ENCODE results near the gene CEP76. TPM values are rescaled to one million over a fixed set of nuclear protein-coding genes. Genes with fewer than 3 reads are reported as not detected.

The CEP76 gene
- polyA plus RNA-seq, 3 donors, result 2.7 to 3.4 (median 3.0) TPM

DNA sequence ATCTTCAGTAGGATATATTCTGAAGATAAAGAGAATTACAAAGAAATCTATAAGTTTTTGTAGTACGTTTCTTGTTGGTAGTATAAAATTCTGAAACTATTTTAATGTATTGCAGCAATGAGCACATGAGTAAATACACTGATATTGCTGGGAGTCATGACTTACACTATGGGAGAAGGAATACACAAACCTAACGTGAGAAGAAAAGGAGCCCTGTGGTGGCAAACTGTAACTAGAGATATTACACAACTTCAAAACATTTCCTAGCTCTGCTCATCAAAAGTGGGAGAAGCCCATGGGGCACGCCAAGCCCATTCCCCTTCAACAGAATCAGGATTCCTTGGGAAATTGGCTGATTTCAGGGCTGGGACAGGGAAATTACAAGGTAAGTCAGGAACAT is 65.1 kb downstream of the CEP76 start:
- no peak overlapping the region for H3K4me3 Mint-ChIP-seq
- Histone ChIP-seq H2AFZ (ENCODE audit: insufficient read depth, low read depth, low read length, poor library complexity, severe bottlenecking) (no peak overlapping the region), H3K27me3 (ENCODE audit: control insufficient read depth in 2 of 2, insufficient read depth in 2 of 2, low read length in 2 of 2) (no peaks in the 10 kb centered on the region), H3K27ac (ENCODE audit: low read depth in 1 of 2, low read length in 2 of 2) (no peak overlapping the region), H3K9ac (ENCODE audit: insufficient read depth, low read length, poor library complexity, severe bottlenecking) (no peak overlapping the region), H3K4me3 (replicated peaks in 1 of 3; ENCODE audit: low read depth in 2 of 3, low read length in 3 of 3) (no peak overlapping the region), H3K9me3 (replicated peaks in 1 of 2; ENCODE audit: control insufficient read depth in 1 of 2, insufficient read depth in 1 of 2, low read length in 2 of 2) (no peaks in the 10 kb centered on the region), H3K4me1 (ENCODE audit: control insufficient read depth in 1 of 2, insufficient read depth in 2 of 2, low read length in 2 of 2) (no peaks in the 10 kb centered on the region), H4K20me1 (ENCODE audit: insufficient read depth, low read length) (no peaks in the 10 kb centered on the region), H3K79me2 (ENCODE audit: insufficient read depth, low read length) (no peaks in the 10 kb centered on the region), H3K36me3 (replicated peaks in 1 of 2; ENCODE audit: control insufficient read depth in 1 of 2, insufficient read depth in 2 of 2, low read length in 2 of 2) (no peaks in the 10 kb centered on the region), H3K4me2 (replicated peaks; ENCODE audit: extremely low read depth, low read length, poor library complexity, severe bottlenecking) (no peak overlapping the region)
- WGBS (ENCODE audit: insufficient coverage), result 40% methylated on average over 1 of the region's 3 CpGs
- intact Hi-C loops (cut with micrococcal nuclease), result no loop called here
- H3K36me3 Mint-ChIP-seq, result peaks cover 0 to 2% of the 10 kb centered on the region in 2 donors
- no peaks in the 10 kb centered on the region for H3K27me3 Mint-ChIP-seq (ENCODE audit: low read depth in 3 of 3)
- peaks cover 0 to 2% (median 0%) of the 10 kb centered on the region in 7 donors for H3K9me3 Mint-ChIP-seq
- peak overlapping the region in 1 of 7 donors; percentile 13 for H3K27ac Mint-ChIP-seq
- TF ChIP-seq, protein P1, sequence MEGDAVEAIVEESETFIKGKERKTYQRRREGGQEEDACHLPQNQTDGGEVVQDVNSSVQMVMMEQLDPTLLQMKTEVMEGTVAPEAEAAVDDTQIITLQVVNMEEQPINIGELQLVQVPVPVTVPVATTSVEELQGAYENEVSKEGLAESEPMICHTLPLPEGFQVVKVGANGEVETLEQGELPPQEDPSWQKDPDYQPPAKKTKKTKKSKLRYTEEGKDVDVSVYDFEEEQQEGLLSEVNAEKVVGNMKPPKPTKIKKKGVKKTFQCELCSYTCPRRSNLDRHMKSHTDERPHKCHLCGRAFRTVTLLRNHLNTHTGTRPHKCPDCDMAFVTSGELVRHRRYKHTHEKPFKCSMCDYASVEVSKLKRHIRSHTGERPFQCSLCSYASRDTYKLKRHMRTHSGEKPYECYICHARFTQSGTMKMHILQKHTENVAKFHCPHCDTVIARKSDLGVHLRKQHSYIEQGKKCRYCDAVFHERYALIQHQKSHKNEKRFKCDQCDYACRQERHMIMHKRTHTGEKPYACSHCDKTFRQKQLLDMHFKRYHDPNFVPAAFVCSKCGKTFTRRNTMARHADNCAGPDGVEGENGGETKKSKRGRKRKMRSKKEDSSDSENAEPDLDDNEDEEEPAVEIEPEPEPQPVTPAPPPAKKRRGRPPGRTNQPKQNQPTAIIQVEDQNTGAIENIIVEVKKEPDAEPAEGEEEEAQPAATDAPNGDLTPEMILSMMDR (IDR thresholded peaks at IDR 0.05), result no peak
- DNase-seq, result no peak
- no peaks in the 10 kb centered on the region for H3K4me1 Mint-ChIP-seq

GRCh38 chr18:12631831-12632477 is 70.6 kb downstream of the CEP76 start:
- Histone ChIP-seq H4K20me1 (ENCODE audit: insufficient read depth, low read length) (no peaks in the 10 kb centered on the region), H3K9ac (ENCODE audit: insufficient read depth, low read length, poor library complexity, severe bottlenecking) (no peak overlapping the region), H3K4me1 (ENCODE audit: control insufficient read depth in 1 of 2, insufficient read depth in 2 of 2, low read length in 2 of 2) (no peaks in the 10 kb centered on the region), H3K79me2 (ENCODE audit: insufficient read depth, low read length) (no peaks in the 10 kb centered on the region), H3K4me3 (replicated peaks in 1 of 3; ENCODE audit: low read depth in 2 of 3, low read length in 3 of 3) (no peak overlapping the region), H3K36me3 (replicated peaks in 1 of 2; ENCODE audit: control insufficient read depth in 1 of 2, insufficient read depth in 2 of 2, low read length in 2 of 2) (no peaks in the 10 kb centered on the region), H3K27me3 (ENCODE audit: control insufficient read depth in 2 of 2, insufficient read depth in 2 of 2, low read length in 2 of 2) (no peaks in the 10 kb centered on the region), H3K9me3 (replicated peaks in 1 of 2; ENCODE audit: control insufficient read depth in 1 of 2, insufficient read depth in 1 of 2, low read length in 2 of 2) (no peaks in the 10 kb centered on the region), H3K27ac (ENCODE audit: low read depth in 1 of 2, low read length in 2 of 2) (no peak overlapping the region), H2AFZ (ENCODE audit: insufficient read depth, low read depth, low read length, poor library complexity, severe bottlenecking) (no peak overlapping the region), H3K4me2 (replicated peaks; ENCODE audit: extremely low read depth, low read length, poor library complexity, severe bottlenecking) (no peak overlapping the region)
- TF ChIP-seq, protein P1 (IDR thresholded peaks at IDR 0.05), result no peak
- Mint-ChIP-seq H3K4me3 (no peak overlapping the region), H3K4me1 (no peaks in the 10 kb centered on the region), H3K36me3 (peaks cover 0 to 2% of the 10 kb centered on the region in 2 donors), H3K9me3 (peaks cover 0 to 2% (median 0%) of the 10 kb centered on the region in 7 donors), H3K27me3 (ENCODE audit: low read depth in 3 of 3) (peaks cover 0 to 2% (median 0%) of the 10 kb centered on the region in 3 donors), H3K27ac (no peak overlapping the region)
- WGBS (ENCODE audit: insufficient coverage), result 87% methylated on average over 3 of the region's 6 CpGs
- intact Hi-C loops (cut with micrococcal nuclease), result no loop called here
- DNase-seq, result no peak
